ENCODE measurements around the gene THRB. TPM values are rescaled to one million over a fixed set of nuclear protein-coding genes. Genes with fewer than 3 reads are reported as not detected.

The THRB gene
- total and polyA plus RNA-seq, 2 donors (not counting 3 experiments of a cell fraction or from before 2014, with no cell fraction given), result 0.06 TPM; not detected in 1

DNA sequence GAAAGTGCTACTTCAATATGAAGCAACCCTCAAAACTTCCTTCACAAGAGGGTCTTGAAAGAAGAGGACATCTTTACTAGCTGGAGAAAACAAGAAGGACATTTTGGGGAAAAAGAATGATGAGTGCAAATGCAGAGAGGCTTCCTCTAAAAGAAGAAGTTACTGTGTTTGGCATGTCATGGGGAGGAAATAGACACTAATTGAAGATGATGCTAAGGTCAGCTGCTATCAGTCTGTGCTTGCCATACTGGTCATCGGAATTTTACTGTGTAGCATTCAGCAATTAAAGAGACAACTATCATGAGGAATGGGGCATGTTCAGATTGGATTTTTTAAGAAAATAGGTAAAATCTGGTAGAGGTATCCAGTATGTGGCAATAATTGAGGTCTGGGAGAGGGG, 60.0 kb downstream of the THRB start:
- dilution Hi-C loops (cut with MboI; ENCODE audit: extremely low pct_ligation_motif_present, low sequenced_read_pairs) (no loop called here), intact Hi-C loops (cut with micrococcal nuclease) (no loop called here)
- Histone ChIP-seq H3K27ac (ENCODE audit: insufficient read depth, low read depth, low read length) (no peak overlapping the region), H3K9me3 (replicated peaks; ENCODE audit: control insufficient read depth, insufficient read depth, low read length) (no peaks in the 10 kb centered on the region), H3K4me3 (replicated peaks in 1 of 3; ENCODE audit: insufficient read depth in 1 of 3, low read depth in 1 of 3, low read length in 3 of 3) (no peak overlapping the region), H3K27me3 (ENCODE audit: control insufficient read depth in 2 of 2, insufficient read depth in 2 of 2, low read length in 2 of 2) (no peaks in the 10 kb centered on the region), H4K20me1 (replicated peaks; ENCODE audit: control insufficient read depth, extremely low read depth, insufficient read depth, low read length) (no peaks in the 10 kb centered on the region), H3K79me2 (ENCODE audit: control insufficient read depth, insufficient read depth, low read length) (no peaks in the 10 kb centered on the region), H3K4me1 (ENCODE audit: control insufficient read depth, extremely low read depth, insufficient read depth, low read length) (no peaks in the 10 kb centered on the region), H3K9ac (replicated peaks; ENCODE audit: extremely low read depth, insufficient read depth, low read length) (no peak overlapping the region), H3K4me2 (ENCODE audit: insufficient read depth, low read length) (no peak overlapping the region), H2AFZ (ENCODE audit: low read depth, low read length) (no peak overlapping the region), H3K36me3 (ENCODE audit: control insufficient read depth in 2 of 2, extremely low read depth in 1 of 2, insufficient read depth in 2 of 2, low read length in 2 of 2) (no peaks in the 10 kb centered on the region), H3K9me1 (replicated peaks; ENCODE audit: control insufficient read depth, extremely low read depth, insufficient read depth, low read length) (no peaks in the 10 kb centered on the region)
- no TSS peak for BruUV-seq (replicated peaks)
- POLR2A ChIA-PET, result no interaction called here
- TF ChIP-seq FOS (IDR thresholded peaks at IDR 0.05; ENCODE audit: borderline replicate concordance, insufficient read depth, low read length), result no peak
- no peak for TF ChIP-seq JUN (IDR thresholded peaks at IDR 0.05; ENCODE audit: borderline replicate concordance, insufficient read depth, insufficient read length, low read depth)
- TF ChIP-seq EZH2 (IDR thresholded peaks at IDR 0.05; ENCODE audit: borderline replicate concordance, low read depth, low read length, severe bottlenecking), result no peak
- TF ChIP-seq, protein P1, sequence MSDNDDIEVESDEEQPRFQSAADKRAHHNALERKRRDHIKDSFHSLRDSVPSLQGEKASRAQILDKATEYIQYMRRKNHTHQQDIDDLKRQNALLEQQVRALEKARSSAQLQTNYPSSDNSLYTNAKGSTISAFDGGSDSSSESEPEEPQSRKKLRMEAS (IDR thresholded peaks at IDR 0.05; ENCODE audit: insufficient read depth, insufficient read length), result no peak
- TF ChIP-seq POLR2AphosphoS5 (IDR thresholded peaks at IDR 0.05; ENCODE audit: insufficient read depth, low read depth, low read length), result no peak
- no peak for TF ChIP-seq POLR2A (IDR thresholded peaks at IDR 0.05; ENCODE audit: low read depth, low read length)
- TF ChIP-seq MYC (IDR thresholded peaks at IDR 0.05; ENCODE audit: low read depth, low read length), result no peak
- TF ChIP-seq, protein P2, sequence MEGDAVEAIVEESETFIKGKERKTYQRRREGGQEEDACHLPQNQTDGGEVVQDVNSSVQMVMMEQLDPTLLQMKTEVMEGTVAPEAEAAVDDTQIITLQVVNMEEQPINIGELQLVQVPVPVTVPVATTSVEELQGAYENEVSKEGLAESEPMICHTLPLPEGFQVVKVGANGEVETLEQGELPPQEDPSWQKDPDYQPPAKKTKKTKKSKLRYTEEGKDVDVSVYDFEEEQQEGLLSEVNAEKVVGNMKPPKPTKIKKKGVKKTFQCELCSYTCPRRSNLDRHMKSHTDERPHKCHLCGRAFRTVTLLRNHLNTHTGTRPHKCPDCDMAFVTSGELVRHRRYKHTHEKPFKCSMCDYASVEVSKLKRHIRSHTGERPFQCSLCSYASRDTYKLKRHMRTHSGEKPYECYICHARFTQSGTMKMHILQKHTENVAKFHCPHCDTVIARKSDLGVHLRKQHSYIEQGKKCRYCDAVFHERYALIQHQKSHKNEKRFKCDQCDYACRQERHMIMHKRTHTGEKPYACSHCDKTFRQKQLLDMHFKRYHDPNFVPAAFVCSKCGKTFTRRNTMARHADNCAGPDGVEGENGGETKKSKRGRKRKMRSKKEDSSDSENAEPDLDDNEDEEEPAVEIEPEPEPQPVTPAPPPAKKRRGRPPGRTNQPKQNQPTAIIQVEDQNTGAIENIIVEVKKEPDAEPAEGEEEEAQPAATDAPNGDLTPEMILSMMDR (IDR thresholded peaks at IDR 0.05; ENCODE audit: extremely low read depth in 1 of 2, insufficient read depth in 1 of 2, low read depth in 1 of 2, low read length in 2 of 2), result no peak
- no peak for TF ChIP-seq GATA2 (IDR thresholded peaks at IDR 0.05; ENCODE audit: insufficient read depth, insufficient read length, low read depth, low read length)
- FAIRE-seq, result no peak
- no peak for DNase-seq (ENCODE audit: low read depth, low spot score)
- CTCF ChIA-PET, result no interaction called here

All from endothelial cell of umbilical vein (primary cell).